HS-5 (cell line): Measurements from ENCODE around the gene ERLEC1.
"Not testable (repeated sequence)": the region's sequence is repeated elsewhere in the genome, so short reads cannot be mapped to it uniquely, and the experiment has no call there.

ENCODE experiments used
- DNase-seq: peaks from one replicate; pipeline ENCODE4 v3.0.0-alpha.2; 2012; ENCODE audit warnings: low read depth

ERLEC1 gene

DNA sequence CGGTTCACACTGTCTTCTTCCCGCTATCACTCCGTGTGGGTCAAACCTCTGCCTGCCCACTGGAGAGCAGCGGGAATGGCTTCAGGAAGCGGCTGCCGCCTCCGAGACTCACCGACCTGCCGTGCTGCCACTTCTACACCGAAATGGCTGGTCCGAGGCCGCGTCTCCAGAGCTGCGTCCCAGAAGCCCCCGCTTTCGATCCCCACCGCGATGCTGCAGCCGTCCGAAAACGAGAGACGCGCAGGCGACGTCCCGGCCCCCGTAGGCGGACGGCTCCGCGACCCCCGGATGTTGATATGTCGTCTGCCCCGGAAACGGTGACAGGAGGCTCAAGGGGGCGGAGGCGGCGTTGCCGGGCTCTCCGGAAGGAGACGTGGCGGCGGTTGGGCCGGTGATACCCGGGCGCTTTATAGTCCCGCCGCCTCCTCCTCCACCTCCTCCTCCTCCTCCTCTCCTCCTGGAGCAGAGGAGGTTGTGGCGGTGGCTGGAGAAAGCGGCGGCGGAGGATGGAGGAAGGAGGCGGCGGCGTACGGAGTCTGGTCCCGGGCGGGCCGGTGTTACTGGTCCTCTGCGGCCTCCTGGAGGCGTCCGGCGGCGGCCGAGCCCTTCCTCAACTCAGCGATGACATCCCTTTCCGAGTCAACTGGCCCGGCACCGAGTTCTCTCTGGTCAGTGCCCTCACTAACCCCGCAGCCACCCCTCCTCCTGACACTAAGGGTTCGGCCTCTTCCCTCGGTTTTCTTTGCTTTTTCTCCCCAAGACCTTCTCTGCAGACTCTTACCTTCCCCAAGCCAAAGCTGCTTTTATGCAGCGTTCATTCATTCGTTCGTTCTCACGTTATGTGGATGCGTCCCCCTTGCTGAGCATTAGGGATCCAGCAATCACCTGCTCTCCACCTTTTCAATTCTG lies at the start of gene ERLEC1, which contains the start of gene ASB3:
Gene ERLEC1, plus strand, starts transcription at position 340 of the 909 bp plus-strand sequence. Its CDS starts 167 bp downstream, at position 507.
Gene ASB3, minus strand, starts transcription at position 249 of the 909 bp plus-strand sequence. CDS start 21,381 bp downstream, outside the sequence.
- peak; percentile 55 for DNase-seq

DNA sequence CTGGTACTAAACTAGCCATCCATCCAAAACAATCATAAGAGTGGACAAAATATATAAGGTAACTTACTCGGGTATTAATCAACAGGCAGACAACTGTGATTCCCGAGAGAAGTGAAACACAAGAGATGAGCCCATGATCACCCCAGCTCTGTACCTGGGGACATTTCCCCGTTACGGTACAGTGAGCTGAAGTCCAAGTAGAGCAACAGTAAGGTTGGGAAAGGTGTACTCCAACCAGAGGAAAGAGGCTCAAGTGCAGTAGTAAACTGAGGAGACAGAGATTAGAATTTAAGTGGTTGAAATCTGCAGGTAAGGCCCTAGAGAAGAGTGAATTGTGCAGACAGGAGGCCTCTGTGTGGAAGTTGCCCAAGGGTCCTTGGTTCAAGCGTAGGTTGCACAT lies 49.8 kb upstream of the ERLEC1 start:
- no peak for DNase-seq

DNA sequence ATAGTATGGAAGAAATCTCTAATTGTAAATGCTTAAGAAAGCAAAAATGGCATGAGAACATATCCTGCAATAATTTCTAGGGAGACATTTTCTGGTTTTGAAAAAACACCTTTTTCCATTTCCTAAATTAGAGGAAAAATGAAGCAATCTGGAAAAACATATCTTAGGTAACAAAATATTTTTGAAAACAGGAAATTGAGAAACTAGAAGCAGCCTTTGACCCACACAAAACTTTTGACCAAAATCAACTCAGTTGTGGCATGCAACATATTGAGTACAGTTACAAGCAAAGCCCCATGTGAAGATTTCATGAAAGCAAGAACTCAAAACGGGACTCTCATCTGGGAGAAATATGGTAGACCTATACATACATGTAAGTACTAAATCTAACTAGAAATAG lies 47.8 kb upstream of the ERLEC1 start:
- DNase-seq: no peak

DNA sequence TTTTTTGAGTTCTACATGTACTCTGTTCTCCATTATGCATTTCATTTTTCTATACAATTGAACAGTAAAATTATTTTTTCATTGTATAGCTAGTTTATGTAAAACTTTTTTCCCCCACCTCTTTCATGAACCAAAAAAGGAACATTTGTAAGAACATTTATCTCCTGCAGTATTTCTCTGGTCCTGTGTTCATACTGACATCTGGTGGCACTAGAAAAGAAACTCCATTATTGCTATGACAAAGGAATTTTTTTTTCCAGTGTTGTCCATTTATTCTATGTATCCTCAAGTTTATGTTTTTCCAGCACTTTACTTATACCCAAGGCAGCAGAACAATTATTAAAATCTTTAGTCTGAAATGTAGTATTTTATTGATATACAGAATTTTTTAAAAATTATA lies 46.7 kb upstream of the ERLEC1 start:
- no peak for DNase-seq

GRCh38 chr2:53744395-53745065 lies 42.3 kb upstream of the ERLEC1 start:
- DNase-seq: no peak

- DNase-seq: no peak
Measured at GRCh38 chr2:53750041-53750768, 36.6 kb upstream of the ERLEC1 start.

- DNase-seq: peak; percentile 57
Measured at GRCh38 chr2:53751728-53752127, 35.1 kb upstream of the ERLEC1 start.

DNA sequence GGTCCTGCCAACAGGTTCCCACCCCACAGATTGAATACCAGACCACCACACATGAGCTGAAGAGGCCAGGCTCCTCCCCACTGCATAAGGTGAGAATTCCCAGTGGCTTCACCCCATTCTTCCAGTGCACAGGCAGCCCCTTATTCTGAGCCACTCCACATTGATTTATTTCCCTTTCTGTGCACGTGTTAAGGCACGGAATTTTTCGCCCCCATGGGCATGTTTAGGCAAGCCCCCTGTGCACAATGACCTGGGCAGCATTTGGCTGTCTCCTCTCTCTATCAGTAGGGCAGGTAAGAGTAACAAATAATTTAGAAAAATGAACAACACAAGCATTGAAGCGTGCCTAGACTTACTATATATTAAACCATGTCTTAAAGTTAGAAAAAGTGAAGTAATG lies 34.5 kb upstream of the ERLEC1 start:
- no peak for DNase-seq

DNA sequence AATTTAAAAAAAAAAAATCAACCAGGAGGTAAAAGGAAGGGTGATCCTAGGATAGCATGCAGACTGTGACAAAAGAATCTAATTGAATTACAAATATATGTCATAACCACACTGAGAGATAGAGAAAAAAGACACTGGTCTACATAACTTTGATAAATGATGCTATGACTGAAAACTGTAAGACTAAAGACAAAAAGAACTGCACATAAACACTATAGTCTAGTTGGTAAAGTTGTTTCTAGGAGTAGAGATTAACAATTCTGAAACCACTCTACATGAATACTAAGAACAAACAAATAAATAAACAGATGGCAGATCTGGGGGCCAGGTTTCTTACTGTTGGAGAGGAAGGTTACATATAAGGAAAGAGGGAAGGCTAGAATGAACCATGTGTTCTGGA lies 33.8 kb upstream of the ERLEC1 start:
- no peak for DNase-seq

DNA sequence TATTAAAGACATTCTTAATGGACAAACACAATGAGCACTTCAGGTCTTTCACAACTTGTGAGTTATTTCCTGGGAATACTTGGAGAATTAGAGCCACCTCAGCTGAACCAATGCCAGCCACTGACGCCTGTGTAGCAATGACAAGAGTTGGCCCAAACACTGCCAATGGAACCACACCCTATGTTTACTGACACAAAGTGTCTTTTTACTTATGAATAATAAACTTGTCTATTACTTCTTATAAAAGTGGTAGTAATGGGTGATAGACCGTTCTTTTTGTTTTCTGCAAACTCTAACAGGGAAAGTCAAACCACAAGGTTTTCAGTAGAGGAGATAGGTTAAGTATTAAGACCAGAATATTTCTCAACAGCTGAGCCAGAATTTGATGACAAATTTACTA lies 31.7 kb upstream of the ERLEC1 start:
- no peak for DNase-seq

DNA sequence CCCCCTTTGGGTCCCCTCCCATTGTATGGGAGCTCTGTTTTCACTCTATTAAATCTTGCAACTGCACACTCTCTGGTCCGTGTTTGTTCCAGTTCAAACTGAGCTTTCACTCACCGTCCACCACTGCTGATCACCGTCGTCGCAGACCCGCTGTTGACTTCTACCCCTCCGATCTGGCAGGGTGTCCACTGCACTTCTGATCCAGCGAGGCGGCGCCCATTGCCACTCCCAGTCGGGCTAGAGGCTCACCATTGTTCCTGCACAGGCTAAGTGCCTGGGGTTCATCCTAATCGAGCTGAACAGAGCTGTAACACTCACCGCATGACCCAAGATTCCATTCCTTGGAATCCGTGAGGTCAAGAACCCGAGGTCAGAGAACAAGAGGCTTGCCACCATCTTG lies 30.2 kb upstream of the ERLEC1 start:
- no peak for DNase-seq

DNA sequence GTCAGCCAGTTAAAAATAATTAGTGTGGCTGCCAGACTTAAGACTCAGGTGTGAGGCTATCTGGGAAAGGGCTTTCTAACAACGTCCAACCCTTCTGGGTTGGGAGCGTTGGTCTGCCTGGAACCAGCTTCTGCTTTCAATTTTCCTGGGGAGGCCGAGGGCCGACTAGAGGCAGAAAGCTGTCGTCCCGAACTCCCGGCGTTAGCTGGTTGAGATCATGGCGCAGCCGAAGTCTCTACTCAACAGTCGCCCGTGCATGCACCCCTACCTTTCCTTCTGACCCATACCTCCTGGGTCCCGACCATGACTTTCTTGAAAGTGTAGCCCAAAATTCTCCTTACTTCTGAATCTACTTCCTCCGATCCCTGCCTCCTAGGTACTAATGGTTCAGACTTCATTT lies 29.6 kb upstream of the ERLEC1 start:
- DNase-seq: not testable (repeated sequence)

GRCh38 chr2:53765767-53766166 lies 21.1 kb upstream of the ERLEC1 start:
- no peak for DNase-seq

DNA sequence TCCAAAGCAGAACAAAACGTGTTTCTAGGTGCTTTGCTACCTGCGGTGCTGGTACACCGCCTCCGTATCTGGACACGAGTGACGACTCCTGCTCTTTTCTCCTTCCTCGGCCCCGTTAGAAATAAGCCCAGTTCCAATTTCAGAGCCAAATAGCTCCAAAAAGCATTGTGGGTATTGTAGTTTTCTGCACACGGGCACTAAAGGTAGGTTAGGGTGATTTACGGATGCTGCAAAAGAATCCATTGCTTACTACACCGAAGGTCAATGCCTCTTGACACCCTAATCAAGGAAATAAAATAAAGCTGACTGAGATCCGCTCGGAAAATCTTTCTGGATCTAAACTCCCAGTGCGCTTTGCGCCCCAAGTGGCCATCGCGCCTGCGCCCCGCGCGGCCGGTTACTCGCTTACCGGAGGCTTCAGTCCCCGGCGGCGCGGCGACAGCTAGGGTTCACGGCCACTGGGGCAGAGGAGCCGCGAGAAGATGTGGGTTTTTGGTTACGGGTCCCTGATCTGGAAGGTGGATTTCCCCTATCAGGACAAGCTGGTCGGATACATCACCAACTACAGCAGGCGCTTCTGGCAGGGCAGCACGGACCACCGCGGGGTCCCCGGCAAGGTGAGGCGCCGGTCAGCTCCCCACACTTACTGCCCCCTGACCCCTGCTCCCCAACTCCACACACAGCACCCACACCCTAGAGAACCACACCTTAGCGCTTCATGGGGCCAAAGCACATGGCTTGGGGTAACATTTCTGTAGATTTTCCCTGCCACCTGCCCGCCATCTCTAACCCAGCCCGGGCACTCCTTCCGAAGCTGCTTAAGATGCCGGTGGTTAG lies 19.2 kb upstream of the ERLEC1 start, which contains the start of gene CHAC2:
Gene CHAC2, plus strand, starts transcription at position 400 of the 837 bp plus-strand sequence. Its CDS starts 83 bp downstream, at position 483.
- peak; percentile 57 for DNase-seq

DNA sequence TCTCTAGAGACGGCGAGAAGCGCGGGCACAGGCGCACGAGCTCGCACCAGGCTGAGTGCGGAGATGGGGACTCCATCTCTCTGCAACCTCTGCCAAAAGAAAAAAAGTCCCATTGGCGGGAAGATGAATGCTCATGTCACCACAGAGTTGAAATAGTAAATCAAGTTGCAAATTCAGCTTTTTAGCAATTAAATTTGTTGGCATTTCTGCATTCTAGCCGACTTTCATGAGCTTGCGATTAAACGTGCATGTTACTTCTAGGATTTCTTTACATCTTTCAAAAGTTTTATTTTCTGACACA lies 18.7 kb upstream of the ERLEC1 start:
- no peak for DNase-seq

DNA sequence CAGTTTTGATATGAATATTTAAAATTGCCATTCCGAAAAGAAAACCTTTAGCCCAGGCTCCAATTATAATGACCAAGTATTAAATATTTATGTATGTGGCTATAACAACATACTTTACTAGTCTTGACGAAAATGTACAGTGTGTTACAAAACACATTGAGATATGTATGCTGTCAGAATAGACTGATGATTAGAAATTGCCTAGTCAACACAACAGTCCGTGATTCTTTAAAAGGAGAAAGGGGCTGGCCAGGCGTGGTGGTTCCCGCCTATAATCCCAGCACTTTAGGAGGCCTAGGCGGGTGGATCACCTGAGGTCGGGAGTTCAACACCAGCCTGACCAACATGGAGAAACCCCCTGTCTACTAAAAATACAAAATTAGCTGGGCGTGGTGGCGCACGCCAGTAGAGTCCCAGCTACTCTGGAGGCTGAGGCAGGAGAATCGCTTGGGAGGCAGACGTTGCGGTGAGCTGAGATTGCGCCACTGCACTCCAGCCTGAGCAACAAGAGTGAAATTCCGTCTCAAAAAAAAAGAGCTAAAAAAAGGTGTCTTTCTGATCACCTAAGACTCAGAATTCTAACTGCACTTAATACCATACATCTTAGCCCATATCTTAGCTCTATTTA lies 17.4 kb upstream of the ERLEC1 start:
- DNase-seq: no peak

DNA sequence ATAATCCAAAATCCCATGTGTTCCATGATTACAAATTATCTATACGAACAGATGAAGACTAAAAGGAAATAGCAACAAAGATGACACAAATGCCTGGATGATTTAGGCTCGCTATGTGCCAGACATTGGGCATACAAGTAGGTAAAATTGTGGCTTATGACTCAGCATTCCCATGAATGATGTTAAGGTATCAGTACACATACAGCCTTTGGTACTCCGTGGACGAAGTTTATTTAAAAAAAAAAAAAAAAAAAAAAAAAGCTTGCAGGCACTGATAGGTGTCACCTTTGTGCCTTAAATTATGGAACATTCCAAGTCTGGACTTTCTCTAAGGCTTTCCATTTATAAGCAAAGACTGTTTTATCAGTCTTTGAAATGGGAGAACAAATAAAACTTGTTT lies 16.6 kb upstream of the ERLEC1 start:
- no peak for DNase-seq

DNA sequence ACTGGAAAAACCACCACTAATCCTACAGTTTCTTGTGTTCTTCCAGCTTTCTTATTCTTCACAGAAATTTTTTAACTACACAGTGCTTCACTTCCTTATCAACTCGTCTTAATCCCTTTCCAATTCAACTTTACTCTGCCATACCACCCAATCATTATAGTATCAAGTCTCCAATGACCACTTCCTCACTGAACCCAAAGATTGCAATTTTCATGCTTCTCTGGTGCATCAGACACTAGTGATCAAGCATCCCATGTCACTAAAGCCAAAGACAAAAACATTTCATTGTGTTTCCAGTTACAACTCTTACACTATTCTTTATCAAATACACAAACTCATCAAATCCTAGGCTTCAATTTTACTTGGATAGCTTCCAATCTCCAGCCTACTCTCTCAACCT lies 9.7 kb upstream of the ERLEC1 start:
- no peak for DNase-seq

GRCh38 chr2:53778536-53779162 lies 8.2 kb upstream of the ERLEC1 start:
- DNase-seq: no peak

DNA sequence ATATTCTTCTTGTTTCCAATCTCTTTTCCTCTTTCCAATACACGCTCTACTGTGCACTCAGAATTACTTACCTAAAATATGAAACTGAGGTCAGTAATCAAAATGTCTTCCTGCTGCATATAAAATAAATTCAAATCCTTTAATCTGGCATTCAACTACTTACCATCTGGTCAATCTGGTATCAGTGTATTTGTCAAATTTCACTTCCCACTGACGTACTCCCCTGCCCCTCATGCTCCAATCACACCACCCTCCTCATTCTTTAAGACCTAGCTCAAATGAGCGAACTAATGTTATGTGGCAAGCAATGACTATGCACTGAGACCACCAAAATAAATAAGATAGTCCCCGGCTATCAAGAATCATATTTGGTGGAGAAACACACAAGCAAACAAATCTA lies 6.8 kb upstream of the ERLEC1 start:
- DNase-seq: no peak

DNA sequence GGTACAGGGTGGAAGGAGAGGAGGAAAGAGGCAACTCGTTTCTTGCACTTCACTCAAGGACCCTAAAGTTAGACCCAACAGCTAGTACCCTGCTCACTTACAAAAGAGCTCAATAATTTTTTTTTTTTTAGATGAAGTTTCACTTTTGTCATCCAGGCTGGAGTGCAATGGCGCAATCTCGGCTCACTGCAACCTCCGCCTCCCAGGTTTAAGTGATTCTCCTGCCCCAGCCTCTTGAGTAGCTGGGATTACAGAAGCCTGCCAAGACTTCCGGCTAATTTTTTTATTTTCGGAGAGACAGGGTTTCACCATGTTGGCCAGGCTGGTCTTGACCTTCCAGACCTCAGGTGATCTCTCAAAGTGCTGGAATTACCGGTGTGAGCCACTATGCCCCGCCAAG lies 4.2 kb upstream of the ERLEC1 start:
- no peak for DNase-seq
